Memory B cell (primary cell): ENCODE measurements around the gene PET117.
A peak's percentile ranks its signal among the peaks of the same experiment; 100 is the strongest.
"Not testable (repeated sequence)": the region's sequence is repeated elsewhere in the genome, so short reads cannot be mapped to it uniquely, and the experiment has no call there.

Experiments used
- ATAC-seq: fragments of 150-1000 bp; cut with Tn5 transposase; 2 replicates; pipeline ENCODE4 v1.10.0; 2021; ENCODE audit warnings: low read depth, mild to moderate bottlenecking, moderate library complexity
- DNase-seq, 2 donors: peaks; one replicate each; pipeline ENCODE4 v3.0.0; 2022; ENCODE audit warnings: low spot score in 2 of 2
- H3K27ac Mint-ChIP-seq: one replicate; pipeline ENCODE4 v1.8.0; 2022; ENCODE audit warnings: mild to moderate bottlenecking, moderate library complexity, mixed read lengths
- H3K27me3 Mint-ChIP-seq: one replicate; pipeline ENCODE4 v1.8.0; 2022; ENCODE audit warnings: mixed read lengths
- H3K36me3 Mint-ChIP-seq: one replicate; pipeline ENCODE4 v1.8.0; 2022; ENCODE audit warnings: mild to moderate bottlenecking, mixed read lengths
- H3K4me1 Mint-ChIP-seq: one replicate; pipeline ENCODE4 v1.8.0; 2022; ENCODE audit warnings: mixed read lengths
- H3K4me3 Mint-ChIP-seq: one replicate; pipeline ENCODE4 v1.8.0; 2022; ENCODE audit warnings: mild to moderate bottlenecking, moderate library complexity, mixed read lengths
- H3K9me3 Mint-ChIP-seq: one replicate; pipeline ENCODE4 v1.8.0; 2022; ENCODE audit warnings: mixed read lengths

Gene PET117

DNA sequence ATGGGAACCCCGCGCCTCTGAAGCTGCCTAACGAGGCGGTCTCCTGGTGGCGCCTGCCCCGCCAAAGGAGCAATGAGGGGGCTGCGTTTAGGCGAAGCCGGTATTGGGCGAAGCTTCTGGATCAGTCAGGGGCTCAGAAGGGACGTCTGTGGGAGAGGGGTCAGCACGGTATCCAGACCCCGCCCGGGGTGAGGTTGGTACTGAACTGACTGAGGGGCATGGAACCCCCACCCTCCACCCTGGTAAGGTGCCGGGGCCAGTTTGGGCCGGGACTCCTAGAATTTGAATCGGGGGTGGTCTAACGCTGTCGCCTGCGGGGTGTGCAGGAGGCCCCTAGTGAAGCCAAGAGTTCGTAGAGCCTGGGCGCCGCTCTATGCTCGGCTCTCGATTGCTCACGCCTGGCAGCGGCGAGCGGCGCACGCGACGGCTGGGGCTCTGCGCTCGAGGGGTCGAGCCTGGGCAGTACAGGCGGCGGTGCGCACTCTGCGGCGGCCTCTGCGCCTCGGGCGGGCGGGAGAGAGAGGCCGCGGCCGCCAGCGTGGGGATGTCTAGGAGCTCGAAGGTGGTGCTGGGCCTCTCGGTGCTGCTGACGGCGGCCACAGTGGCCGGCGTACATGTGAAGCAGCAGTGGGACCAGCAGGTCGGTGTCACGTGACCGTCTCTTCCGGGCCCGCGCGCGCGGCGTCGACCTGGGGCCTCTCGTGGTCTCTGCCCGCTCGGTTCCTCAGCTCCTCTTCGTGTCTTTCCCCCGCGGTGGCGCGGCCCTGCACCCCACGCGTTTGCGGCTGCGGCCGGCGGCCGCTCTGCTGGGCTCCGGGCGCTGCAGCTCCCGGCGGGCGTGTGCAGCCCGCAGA, at the start of gene PET117, which contains the start of gene KAT14:
TSS of gene PET117 (plus strand) at position 452 of the 854 bp plus-strand sequence. CDS start at position 545, 93 bp downstream.
TSS of gene KAT14 (plus strand) at position 452 of the 854 bp plus-strand sequence. CDS start 4,798 bp downstream, outside the sequence.
- no peaks in the 10 kb centered on the region for H3K27me3 Mint-ChIP-seq
- H3K9me3 Mint-ChIP-seq, result no peaks in the 10 kb centered on the region
- peak; percentile 86 for ATAC-seq
- peak within 1 kb of the TSS; percentile 89 for H3K4me3 Mint-ChIP-seq
- H3K36me3 Mint-ChIP-seq, result peaks cover 7% of the 10 kb centered on the region
- DNase-seq, result peak; percentile 91 to 97
- H3K4me1 Mint-ChIP-seq, result peaks cover 29% of the 10 kb centered on the region
- peak within 1 kb of the TSS; percentile 92 for H3K27ac Mint-ChIP-seq

GRCh38 chr20:18088298-18088697, 49.4 kb upstream of the PET117 start:
- H3K9me3 Mint-ChIP-seq, H3K4me3 Mint-ChIP-seq, H3K27me3 Mint-ChIP-seq, H3K36me3 Mint-ChIP-seq, H3K4me1 Mint-ChIP-seq, DNase-seq, H3K27ac Mint-ChIP-seq, ATAC-seq: not testable (repeated sequence)

GRCh38 chr20:18088841-18089240, 48.8 kb upstream of the PET117 start:
- not testable (repeated sequence) for H3K4me3 Mint-ChIP-seq, DNase-seq, H3K27ac Mint-ChIP-seq, H3K27me3 Mint-ChIP-seq, ATAC-seq, H3K9me3 Mint-ChIP-seq, H3K36me3 Mint-ChIP-seq, H3K4me1 Mint-ChIP-seq

DNA sequence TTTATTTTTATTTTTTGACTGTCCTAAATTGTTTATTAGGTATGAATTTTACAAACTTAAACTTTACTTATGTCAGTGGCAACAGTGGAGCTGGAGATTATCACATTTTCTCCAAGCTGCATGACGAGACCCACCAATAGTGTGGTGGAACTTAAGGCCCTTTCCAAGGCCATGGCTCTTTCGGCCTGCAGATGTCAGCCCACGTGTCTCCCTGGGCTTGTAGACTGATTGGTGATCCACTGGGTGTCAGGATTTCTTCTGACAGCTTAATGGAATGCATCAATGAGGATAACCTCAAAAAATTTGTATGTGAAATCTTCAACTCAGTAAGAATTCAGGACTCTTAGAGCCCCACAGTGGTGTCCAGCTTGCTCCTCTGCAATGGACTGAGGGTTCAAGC, 47.6 kb upstream of the PET117 start:
- H3K9me3 Mint-ChIP-seq, result peaks cover 2% of the 10 kb centered on the region
- no peaks in the 10 kb centered on the region for H3K4me1 Mint-ChIP-seq
- ATAC-seq (no peak), DNase-seq (no peak)
- H3K4me3 Mint-ChIP-seq, result no peak overlapping the region
- H3K27ac Mint-ChIP-seq, result no peak overlapping the region
- peaks cover 8% of the 10 kb centered on the region for H3K27me3 Mint-ChIP-seq
- H3K36me3 Mint-ChIP-seq, result no peaks in the 10 kb centered on the region

GRCh38 chr20:18090477-18090876, 47.2 kb upstream of the PET117 start:
- Mint-ChIP-seq H3K4me3 (no peak overlapping the region), H3K27me3 (peaks cover 8% of the 10 kb centered on the region), H3K9me3 (peaks cover 2% of the 10 kb centered on the region), H3K27ac (no peak overlapping the region), H3K36me3 (no peaks in the 10 kb centered on the region), H3K4me1 (no peaks in the 10 kb centered on the region)
- DNase-seq (no peak), ATAC-seq (no peak)

DNA sequence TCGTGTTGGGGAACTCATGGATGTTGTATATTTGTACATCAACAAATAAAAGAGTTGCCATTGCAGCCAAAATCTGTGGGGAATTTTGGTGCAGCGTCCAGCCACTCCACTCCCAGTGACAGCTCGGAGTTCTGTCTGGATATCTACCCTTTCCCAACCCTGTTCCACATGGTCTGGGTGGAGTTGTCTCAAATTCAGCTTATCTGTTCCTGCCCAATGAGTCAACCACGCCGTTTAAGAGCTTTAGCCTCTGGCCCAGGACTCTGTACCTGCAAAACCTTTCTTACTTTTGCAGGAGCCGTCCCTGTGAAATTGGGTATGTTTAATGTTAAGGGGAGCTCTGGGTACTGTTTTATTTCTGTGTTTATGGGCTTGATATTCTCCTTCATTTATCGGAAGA, 46.0 kb upstream of the PET117 start:
- no peak for ATAC-seq
- H3K4me1 Mint-ChIP-seq, result no peaks in the 10 kb centered on the region

DNA sequence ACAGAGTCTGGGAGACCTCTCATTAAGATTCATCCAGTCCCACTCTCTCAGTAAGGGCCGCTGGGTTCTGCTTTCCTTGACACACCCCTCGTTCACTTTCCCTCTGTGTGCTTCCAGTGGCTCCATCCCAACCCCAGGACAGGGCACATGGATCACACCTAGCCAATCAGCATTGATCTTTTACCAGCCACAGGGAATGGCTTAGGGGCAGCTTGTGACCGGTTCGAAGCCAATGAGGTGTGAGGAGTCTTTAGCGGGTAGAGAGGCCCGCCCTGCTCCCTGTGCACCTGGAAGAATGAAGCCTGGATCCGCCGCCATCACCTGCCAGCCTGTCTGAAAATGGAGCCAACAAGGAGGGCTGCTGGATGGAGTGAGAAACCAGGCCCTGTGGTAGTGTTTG, 44.8 kb upstream of the PET117 start:
- Mint-ChIP-seq H3K27me3 (peaks cover 7% of the 10 kb centered on the region), H3K36me3 (no peaks in the 10 kb centered on the region), H3K27ac (no peak overlapping the region), H3K4me1 (no peaks in the 10 kb centered on the region), H3K9me3 (peaks cover 2% of the 10 kb centered on the region), H3K4me3 (no peak overlapping the region)
- ATAC-seq (no peak), DNase-seq (no peak)

More for the DNA sequence above, 46.0 kb upstream of the PET117 start:
- H3K27me3 Mint-ChIP-seq, result peaks cover 7% of the 10 kb centered on the region
- no peaks in the 10 kb centered on the region for H3K36me3 Mint-ChIP-seq
- DNase-seq, result no peak
- H3K27ac Mint-ChIP-seq, result no peak overlapping the region
- H3K4me3 Mint-ChIP-seq, result no peak overlapping the region
- H3K9me3 Mint-ChIP-seq, result peaks cover 2% of the 10 kb centered on the region

- H3K4me3 Mint-ChIP-seq, result no peak overlapping the region
- peaks cover 7% of the 10 kb centered on the region for H3K27me3 Mint-ChIP-seq
- H3K36me3 Mint-ChIP-seq, result no peaks in the 10 kb centered on the region
- H3K9me3 Mint-ChIP-seq, result peaks cover 1% of the 10 kb centered on the region
- no peaks in the 10 kb centered on the region for H3K4me1 Mint-ChIP-seq
- ATAC-seq, result no peak
- DNase-seq, result no peak
- H3K27ac Mint-ChIP-seq, result no peak overlapping the region
These were observed 44.3 kb upstream of the PET117 start for GRCh38 chr20:18093388-18093787.

- no peak overlapping the region for H3K4me3 Mint-ChIP-seq
- no peak for ATAC-seq
- H3K36me3 Mint-ChIP-seq, result no peaks in the 10 kb centered on the region
- H3K27ac Mint-ChIP-seq, result no peak overlapping the region
- DNase-seq, result no peak
- H3K4me1 Mint-ChIP-seq, result no peaks in the 10 kb centered on the region
- peaks cover 7% of the 10 kb centered on the region for H3K27me3 Mint-ChIP-seq
- no peaks in the 10 kb centered on the region for H3K9me3 Mint-ChIP-seq
These were observed 43.5 kb upstream of the PET117 start for GRCh38 chr20:18094191-18094590.

DNA sequence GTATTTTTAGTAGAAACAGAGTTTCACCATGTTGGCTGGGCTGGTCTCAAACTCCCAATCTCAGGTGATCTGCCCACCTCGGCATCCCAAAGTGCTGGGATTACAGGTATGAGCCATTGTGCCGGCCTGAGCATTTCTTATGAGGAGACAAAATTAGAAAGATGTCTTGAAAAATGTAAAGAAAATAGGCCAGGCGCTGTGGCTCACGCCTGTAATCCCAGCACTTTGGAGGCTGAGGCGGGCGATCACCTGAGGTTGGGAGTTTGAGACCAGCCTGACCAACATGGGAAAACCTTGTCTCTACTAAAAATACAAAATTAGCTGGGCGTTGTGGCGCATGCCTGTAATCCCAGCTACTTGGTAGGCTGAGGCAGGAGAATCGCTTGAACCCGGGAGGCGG, 37.1 kb upstream of the PET117 start:
- H3K4me1 Mint-ChIP-seq, H3K36me3 Mint-ChIP-seq, H3K4me3 Mint-ChIP-seq, H3K27me3 Mint-ChIP-seq, H3K27ac Mint-ChIP-seq, H3K9me3 Mint-ChIP-seq, DNase-seq, ATAC-seq: not testable (repeated sequence)

DNA sequence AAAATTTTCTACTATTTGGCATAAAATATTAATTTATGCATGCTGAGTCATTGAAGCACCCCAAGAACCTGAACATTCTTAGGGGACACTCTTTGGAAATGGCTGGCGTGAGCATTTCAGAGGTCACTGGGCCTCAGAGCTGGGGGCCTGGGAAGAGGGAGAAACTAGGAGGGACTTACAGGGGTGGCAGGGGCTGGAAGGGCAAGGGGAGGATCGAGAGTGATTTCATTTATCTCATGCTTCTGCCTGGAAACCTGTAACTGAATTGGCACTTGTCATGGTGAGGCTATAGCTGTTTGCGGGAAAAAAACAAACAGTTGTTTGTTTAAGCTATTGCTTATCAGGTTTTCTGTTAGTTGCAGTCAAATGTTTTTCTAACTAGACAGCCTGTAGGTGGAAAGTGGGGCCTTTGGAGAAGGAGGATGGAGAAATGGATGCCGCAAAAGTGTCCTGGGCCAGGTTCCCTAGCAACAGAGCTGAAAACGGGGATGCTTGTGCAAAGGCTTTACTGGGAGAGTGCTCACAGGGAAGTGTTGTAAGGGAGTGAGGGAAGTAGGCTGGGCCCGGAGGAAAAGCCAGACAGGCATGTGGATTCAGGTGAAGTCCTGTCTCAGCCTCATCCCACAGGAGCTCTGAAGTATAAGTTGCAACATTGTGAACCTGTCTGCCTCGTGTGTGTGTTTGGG, 36.4 kb upstream of the PET117 start:
- no peaks in the 10 kb centered on the region for H3K36me3 Mint-ChIP-seq
- H3K9me3 Mint-ChIP-seq, result no peaks in the 10 kb centered on the region
- no peak for ATAC-seq
- H3K4me3 Mint-ChIP-seq, result no peak overlapping the region
- no peaks in the 10 kb centered on the region for H3K4me1 Mint-ChIP-seq
- H3K27ac Mint-ChIP-seq, result no peak overlapping the region
- H3K27me3 Mint-ChIP-seq, result peaks cover 6% of the 10 kb centered on the region
- no peak for DNase-seq

GRCh38 chr20:18103497-18103896, 34.2 kb upstream of the PET117 start:
- H3K4me3 Mint-ChIP-seq, result no peak overlapping the region
- no peak for ATAC-seq
- H3K27ac Mint-ChIP-seq, result no peak overlapping the region

DNA sequence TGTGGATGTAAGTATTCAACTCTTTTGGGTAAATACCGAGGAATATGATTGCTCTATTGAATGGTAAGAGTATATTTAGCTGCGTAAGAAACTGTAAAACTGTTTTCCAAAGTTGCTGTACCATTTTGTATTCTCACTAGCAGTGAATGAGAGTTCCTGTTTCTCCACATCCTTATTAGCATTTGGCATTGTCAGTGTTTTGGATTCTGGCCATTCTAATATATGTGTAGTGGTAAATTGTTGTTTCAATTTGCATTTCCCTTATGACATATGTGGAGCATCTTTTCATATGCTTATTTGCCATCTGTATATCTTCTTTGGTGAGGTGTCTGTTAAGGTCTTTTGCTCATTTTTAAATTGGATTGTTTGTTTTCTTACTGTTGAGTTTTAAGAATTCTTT, 29.3 kb upstream of the PET117 start:
- Mint-ChIP-seq H3K36me3 (no peaks in the 10 kb centered on the region), H3K9me3 (peaks cover 7% of the 10 kb centered on the region), H3K27ac (no peak overlapping the region), H3K4me1 (no peaks in the 10 kb centered on the region), H3K4me3 (no peak overlapping the region), H3K27me3 (no peaks in the 10 kb centered on the region)
- DNase-seq, result no peak
- ATAC-seq, result no peak

More at GRCh38 chr20:18103497-18103896, 34.2 kb upstream of the PET117 start:
- H3K4me1 Mint-ChIP-seq, result no peaks in the 10 kb centered on the region
- H3K9me3 Mint-ChIP-seq, result peaks cover 1% of the 10 kb centered on the region
- H3K36me3 Mint-ChIP-seq, result no peaks in the 10 kb centered on the region
- DNase-seq, result no peak
- H3K27me3 Mint-ChIP-seq, result peaks cover 4% of the 10 kb centered on the region

DNA sequence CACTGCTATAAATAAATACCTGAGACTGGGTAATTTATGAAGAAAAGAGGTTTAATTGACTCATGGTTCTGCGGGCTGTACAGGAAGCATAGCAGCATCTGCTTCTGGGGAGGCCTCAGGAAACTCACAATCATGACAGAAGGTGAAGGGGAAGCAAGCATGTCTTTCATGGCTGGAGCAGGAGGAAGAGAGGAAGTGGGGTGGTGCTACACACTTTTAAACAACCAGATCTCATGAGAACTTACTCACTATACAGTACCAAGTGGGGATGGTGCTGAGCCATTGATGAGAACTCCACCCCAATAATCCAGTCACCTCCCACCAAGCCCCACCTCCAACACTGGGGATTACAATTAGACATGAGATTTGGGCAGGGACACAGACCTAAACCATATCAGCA, 9.1 kb upstream of the PET117 start:
- not testable (repeated sequence) for H3K27me3 Mint-ChIP-seq, DNase-seq, H3K36me3 Mint-ChIP-seq, H3K4me3 Mint-ChIP-seq, H3K9me3 Mint-ChIP-seq, ATAC-seq, H3K4me1 Mint-ChIP-seq
- peak overlapping the region; percentile 9 for H3K27ac Mint-ChIP-seq
